Mesenteric fat pad (tissue), 1 donor: ENCODE results near the gene MRC1. TPM values are rescaled to one million over a fixed set of nuclear protein-coding genes. Genes with fewer than 3 reads are reported as not detected.

Experiments used
- DNase-seq: peaks from one replicate; pipeline ENCODE4 v3.0.0-alpha.2; 2020; ENCODE audit warnings: low spot score
- total RNA-seq: library from RNA; stranded (reverse); fragmentation: NEBNext Ultra II Directional; extraction: Animal tissue kit (Norgen Biotek cat#: 25700); gene quantifications from one replicate; pipeline ENCODE4 v1.2.1, GENCODE V29; 2021
- donor health status: DM: yes; HTN: yes; CAD: no.

Gene MRC1
- total RNA-seq, 1 donor from 2014 or later, result 267 TPM

DNA sequence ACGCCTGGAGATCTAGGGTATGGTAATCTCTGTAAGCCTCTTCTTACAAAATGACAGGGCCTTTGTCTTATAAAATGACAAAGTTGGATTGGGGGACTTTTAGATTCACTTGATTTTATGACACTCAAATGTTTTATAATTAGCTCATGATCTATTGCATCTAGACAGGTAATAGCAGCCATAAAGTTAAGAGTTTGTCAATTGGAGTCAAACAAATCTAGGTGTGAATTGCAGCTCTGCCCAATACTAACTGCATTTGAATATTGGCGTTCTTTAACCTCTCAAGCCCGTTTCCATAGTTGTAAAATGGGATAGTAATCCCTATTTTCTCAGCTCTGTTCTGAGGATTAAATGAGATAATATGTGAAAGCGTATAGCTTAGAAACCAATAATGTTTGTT is 14.1 kb upstream of the MRC1 start:
- no peak for DNase-seq

GRCh38 chr10:17795813-17796594 is 13.1 kb upstream of the MRC1 start:
- no peak for DNase-seq

DNA sequence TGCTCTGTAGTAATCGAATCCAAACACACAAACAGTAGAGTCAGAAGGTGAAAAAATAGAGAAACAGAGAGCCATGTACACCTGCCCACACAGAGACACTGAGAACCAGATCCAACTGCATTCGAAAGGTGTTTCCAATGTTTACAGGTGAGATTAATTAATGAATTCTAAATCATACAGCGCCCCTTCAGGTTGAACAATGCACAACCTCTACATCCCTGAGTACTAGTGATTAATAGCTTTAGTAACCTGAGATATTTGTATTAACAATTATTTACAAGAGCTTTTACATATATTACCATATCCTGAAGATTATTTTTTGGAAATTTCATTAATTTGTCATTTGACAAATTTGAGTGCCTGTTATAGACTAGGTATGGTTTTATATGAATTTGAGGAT is 7.6 kb upstream of the MRC1 start:
- no peak for DNase-seq

DNA sequence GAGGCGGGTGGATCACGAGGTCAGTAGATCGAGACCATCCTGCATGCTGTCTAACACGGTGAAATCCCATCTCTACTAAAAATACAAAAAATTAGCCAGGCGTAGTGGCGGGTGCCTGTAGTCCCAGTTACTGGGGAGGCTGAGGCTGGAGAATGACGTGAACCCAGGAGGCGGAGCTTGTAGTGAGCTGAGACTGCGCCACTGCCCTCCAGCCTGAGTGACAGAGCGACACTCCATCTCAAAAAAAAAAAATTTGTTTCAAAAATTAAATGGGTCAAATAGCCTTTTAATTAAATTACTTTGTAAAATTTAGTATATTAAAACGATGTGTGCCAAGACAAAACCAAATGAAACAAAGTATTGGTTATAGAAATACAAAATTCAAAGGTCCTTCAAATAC is 6.8 kb upstream of the MRC1 start:
- DNase-seq, result no peak

- no peak for DNase-seq
Measured at GRCh38 chr10:17802976-17803375, 6.2 kb upstream of the MRC1 start.

DNA sequence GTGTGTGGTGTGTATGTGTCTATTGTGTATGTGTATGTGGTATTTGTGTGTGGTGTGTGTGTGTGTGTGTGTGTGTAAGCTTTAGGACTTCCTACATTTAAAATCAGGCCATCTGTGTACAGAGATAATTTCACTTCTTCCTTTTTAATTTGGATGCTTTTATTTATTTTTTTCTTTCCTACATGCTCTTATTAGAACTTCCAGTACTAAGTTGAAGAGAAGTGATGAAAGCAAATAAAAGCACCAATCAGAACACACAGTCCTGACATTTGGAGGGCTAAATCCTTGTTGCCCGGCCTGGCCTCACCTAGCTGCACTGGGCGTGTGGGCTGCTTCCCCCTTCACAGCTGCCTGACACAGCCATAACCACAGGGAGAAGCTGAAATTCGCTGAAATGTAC is 3.8 kb upstream of the MRC1 start:
- DNase-seq, result no peak

DNA sequence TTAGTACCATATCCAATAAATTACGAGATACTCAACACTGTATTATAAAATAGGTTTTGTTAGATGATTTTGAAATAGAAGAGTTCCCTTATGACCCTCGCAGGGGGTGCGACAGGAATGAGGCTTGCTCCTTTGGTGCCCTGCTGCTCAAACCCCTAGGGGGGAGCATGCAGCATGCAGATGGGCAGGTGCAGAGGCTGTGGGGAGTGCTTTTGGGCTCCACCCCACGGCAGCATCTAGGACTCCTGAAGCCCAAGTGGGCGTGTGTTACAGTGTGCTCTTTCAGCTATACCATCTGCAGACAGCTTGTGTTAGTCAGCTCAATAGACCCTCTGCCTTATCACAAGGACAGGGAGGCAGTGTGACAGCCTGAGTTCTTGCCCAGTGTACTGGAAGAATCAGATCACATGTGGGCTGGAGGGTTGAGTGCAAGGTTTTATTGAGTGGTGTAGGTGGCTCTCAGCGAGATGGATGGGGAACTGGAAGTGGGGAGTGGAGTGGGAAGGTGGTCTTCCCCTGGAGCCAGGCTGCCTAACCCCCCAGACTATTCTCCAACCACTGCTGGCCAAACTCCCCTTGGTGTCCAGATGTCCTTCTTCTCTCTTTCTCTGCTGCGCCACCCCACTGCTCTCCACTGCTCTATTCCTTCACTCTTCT is 3.1 kb upstream of the MRC1 start:
- DNase-seq, result no peak

GRCh38 chr10:17811146-17811865 is 2.2 kb downstream of the MRC1 start:
- no peak for DNase-seq

GRCh38 chr10:17814973-17815372 is 5.8 kb downstream of the MRC1 start:
- no peak for DNase-seq

- no peak for DNase-seq
Measured at GRCh38 chr10:17816199-17816598, 7.1 kb downstream of the MRC1 start.

- no peak for DNase-seq
Measured at GRCh38 chr10:17817316-17817715, 8.2 kb downstream of the MRC1 start.

- DNase-seq, result no peak
Measured at GRCh38 chr10:17817790-17818189, 8.6 kb downstream of the MRC1 start.

DNA sequence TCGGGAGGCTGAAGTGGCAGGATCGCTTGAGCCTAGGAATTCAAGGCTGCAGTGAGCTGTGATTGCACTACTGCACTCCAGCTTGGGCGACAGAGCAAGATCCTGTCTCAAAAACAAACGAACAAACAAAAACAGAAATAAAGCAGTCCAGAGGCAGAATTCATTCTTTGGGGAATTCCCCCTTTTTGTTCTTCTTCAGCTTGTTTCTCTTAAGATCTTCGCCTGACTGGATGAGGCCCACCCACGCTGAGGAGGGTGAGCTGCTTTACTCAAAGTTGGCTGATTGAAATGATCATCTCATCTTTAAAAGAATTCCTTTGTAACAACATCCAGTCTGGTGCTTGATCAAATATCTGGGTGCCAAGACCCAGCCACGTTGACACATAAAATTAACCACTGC is 10.7 kb downstream of the MRC1 start:
- DNase-seq, result no peak

DNA sequence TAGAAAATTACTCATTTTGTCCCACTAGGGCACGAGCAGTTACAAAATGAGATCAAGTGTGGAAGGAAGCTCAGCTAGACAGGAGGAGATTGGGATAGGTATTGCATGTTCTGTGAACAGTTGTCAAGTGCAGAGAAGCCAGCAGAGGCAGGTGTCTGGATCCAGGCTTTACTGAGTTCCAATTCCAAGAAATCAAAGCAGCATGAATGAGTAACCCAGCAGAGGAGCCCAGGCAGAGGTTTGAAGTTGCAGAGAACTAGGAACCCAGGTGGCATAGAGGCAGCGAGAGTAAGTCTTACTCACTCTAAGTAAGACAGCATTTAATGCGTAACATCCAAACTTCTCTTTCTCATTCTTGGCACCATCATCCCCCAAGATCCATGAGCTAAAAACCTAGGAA is 11.8 kb downstream of the MRC1 start:
- DNase-seq, result no peak

GRCh38 chr10:17821893-17822292 is 12.7 kb downstream of the MRC1 start:
- no peak for DNase-seq

- DNase-seq, result no peak
Measured at GRCh38 chr10:17831341-17831740, 22.2 kb downstream of the MRC1 start.

GRCh38 chr10:17831896-17832295 is 22.7 kb downstream of the MRC1 start:
- no peak for DNase-seq

- no peak for DNase-seq
Measured at GRCh38 chr10:17833656-17834055, 24.5 kb downstream of the MRC1 start.

- no peak for DNase-seq
Measured at GRCh38 chr10:17835688-17836087, 26.5 kb downstream of the MRC1 start.

DNA sequence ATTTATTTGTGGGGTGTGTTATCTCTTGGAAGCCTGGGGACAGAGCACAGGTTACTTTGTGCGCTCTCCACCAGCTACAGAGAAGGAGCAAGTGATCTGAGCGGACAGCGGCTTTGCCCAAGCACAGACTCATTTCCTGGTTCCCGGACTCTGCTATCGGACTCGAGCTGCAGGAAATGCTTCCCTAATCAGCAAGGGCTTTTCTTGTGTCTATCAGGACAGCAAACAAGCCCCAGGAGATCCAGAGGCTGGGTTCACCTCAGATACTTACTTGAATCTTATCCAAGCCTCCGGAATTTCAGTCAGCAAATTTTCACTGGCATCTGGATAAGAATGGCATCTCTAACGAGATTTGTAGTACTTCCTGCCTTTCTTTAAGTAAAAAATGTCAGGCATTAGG is 27.8 kb downstream of the MRC1 start:
- DNase-seq, result no peak

- DNase-seq, result no peak
Measured at GRCh38 chr10:17838080-17838648, 29.0 kb downstream of the MRC1 start.

GRCh38 chr10:17841050-17841449 is 31.9 kb downstream of the MRC1 start:
- no peak for DNase-seq
